HEK293 (cell line): ENCODE results near the gene BTBD9.

Experiments used
- CTCF ChIA-PET: fragments of 350-600 bp; formaldehyde crosslinking; extraction: SDS; loops from one replicate; lab custom pipeline; 2021; ENCODE audit warnings: antibody characterized with exemption; lab: Yijun Ruan, JAX
- POLR2A ChIA-PET: fragments of 300-600 bp; formaldehyde crosslinking; extraction: SDS; loops from one replicate; lab custom pipeline; 2020; ENCODE audit warnings: antibody characterized with exemption, inconsistent platforms; lab: Yijun Ruan, JAX
- H3K27ac ChIP-seq: fragments of 200-500 bp; sonication (Bioruptor generic); 2 replicates; pipeline ENCODE4 v1.5.1; 2014; ENCODE audit warnings: low read depth, low read length, control low read depth, inconsistent platforms; ENCODE audit errors: extremely low read depth
- H3K36me3 ChIP-seq, 2 experiments: fragments of 200-500 bp in 1 of 2; sonication (Bioruptor generic) in 1 of 2; 1 replicate in 1 of 2; 2 replicates in 1 of 2; pipeline ENCODE4 v1.5.1; 2014 to 2017; ENCODE audit warnings: inconsistent platforms in 2 of 2, low read length in 2 of 2; ENCODE audit not compliant: control insufficient read depth in 2 of 2, insufficient read depth in 1 of 2
- H3K4me1 ChIP-seq: fragments of 200-500 bp; sonication (Bioruptor generic); 2 replicates; pipeline ENCODE4 v1.5.1; 2014; ENCODE audit warnings: mild to moderate bottlenecking, low read length, inconsistent platforms; ENCODE audit not compliant: control insufficient read depth, insufficient read depth
- H3K4me3 ChIP-seq: 2 replicates; pipeline ENCODE4 v1.5.1; 2011; ENCODE audit warnings: low read depth, mild to moderate bottlenecking, control low read depth, low read length, moderate library complexity
- H3K9me3 ChIP-seq: fragments of 200-500 bp; sonication (Bioruptor generic); 2 replicates; pipeline ENCODE4 v1.5.1; 2014; ENCODE audit warnings: low read depth, low read length, inconsistent platforms; ENCODE audit not compliant: control insufficient read depth, insufficient read depth
- BCL11A ChIP-seq: fragments of 450-650 bp; formaldehyde crosslinking; IDR thresholded peaks from 2 replicates; pipeline ENCODE4 v1.5.1; 2016; ENCODE audit warnings: low read depth, missing biosample characterization, missing genetic modification characterization
- BCL11B ChIP-seq: fragments of 450-650 bp; formaldehyde crosslinking; IDR thresholded peaks from 2 replicates; pipeline ENCODE4 v1.5.1; 2016; ENCODE audit warnings: low read depth, missing biosample characterization, missing genetic modification characterization
- GLI2 ChIP-seq: fragments of 450-650 bp; formaldehyde crosslinking; IDR thresholded peaks from 2 replicates; pipeline ENCODE4; 2017; ENCODE audit warnings: missing biosample characterization, missing genetic modification characterization, low read depth, borderline replicate concordance
- HOXA7 ChIP-seq: sonication (generic); formaldehyde crosslinking; IDR thresholded peaks from 2 replicates; pipeline ENCODE4 v1.8.1; 2022; ENCODE audit warnings: missing genetic modification reagents, borderline replicate concordance
- KLF1 ChIP-seq: fragments of 450-650 bp; formaldehyde crosslinking; IDR thresholded peaks from 2 replicates; pipeline ENCODE4 v1.5.1; 2016; ENCODE audit warnings: missing biosample characterization, missing genetic modification characterization
- KLF16 ChIP-seq: fragments of 450-650 bp; formaldehyde crosslinking; IDR thresholded peaks from 2 replicates; pipeline ENCODE4 v1.5.1; 2017; ENCODE audit warnings: missing biosample characterization, missing genetic modification characterization
- KLF7 ChIP-seq: fragments of 450-650 bp; formaldehyde crosslinking; IDR thresholded peaks from 2 replicates; pipeline ENCODE4 v1.5.1; 2016; ENCODE audit warnings: missing biosample characterization, missing genetic modification characterization, borderline replicate concordance
- KLF9 ChIP-seq: fragments of 450-650 bp; formaldehyde crosslinking; IDR thresholded peaks from 2 replicates; pipeline ENCODE4 v1.5.1; 2016; ENCODE audit warnings: missing biosample characterization, missing genetic modification characterization, low read depth
- MZF1 ChIP-seq: fragments of 450-650 bp; formaldehyde crosslinking; IDR thresholded peaks from 2 replicates; pipeline ENCODE4 v1.5.1; 2017; ENCODE audit warnings: missing biosample characterization, missing genetic modification characterization, borderline replicate concordance
- SALL2 ChIP-seq: fragments of 450-650 bp; formaldehyde crosslinking; IDR thresholded peaks from 2 replicates; pipeline ENCODE4 v1.5.0; 2017; ENCODE audit warnings: missing biosample characterization, mild to moderate bottlenecking, missing genetic modification characterization, borderline replicate concordance
- SCRT1 ChIP-seq: fragments of 450-650 bp; formaldehyde crosslinking; IDR thresholded peaks from 2 replicates; pipeline ENCODE4 v1.5.1; 2016; ENCODE audit warnings: missing biosample characterization, missing genetic modification characterization, borderline replicate concordance
- SCRT2 ChIP-seq: fragments of 450-650 bp; formaldehyde crosslinking; IDR thresholded peaks from 2 replicates; pipeline ENCODE4 v1.5.1; 2016; ENCODE audit warnings: missing biosample characterization, missing genetic modification characterization
- SP7 ChIP-seq: fragments of 450-650 bp; formaldehyde crosslinking; IDR thresholded peaks from 2 replicates; pipeline ENCODE4 v1.5.1; 2016; ENCODE audit warnings: missing biosample characterization, missing genetic modification characterization
- WT1 ChIP-seq: fragments of 450-650 bp; formaldehyde crosslinking; IDR thresholded peaks from 2 replicates; pipeline ENCODE4 v1.5.1; 2016; ENCODE audit warnings: missing biosample characterization, missing genetic modification characterization
- YY2 ChIP-seq: fragments of 450-650 bp; formaldehyde crosslinking; IDR thresholded peaks from 2 replicates; pipeline ENCODE4 v1.5.1; 2016; ENCODE audit warnings: missing biosample characterization, missing genetic modification characterization
- ZBTB17 ChIP-seq: fragments of 450-650 bp; formaldehyde crosslinking; IDR thresholded peaks from 2 replicates; pipeline ENCODE4 v1.5.1; 2016; ENCODE audit warnings: missing biosample characterization, missing genetic modification characterization
- ZBTB48 ChIP-seq: fragments of 450-650 bp; formaldehyde crosslinking; IDR thresholded peaks from 2 replicates; pipeline ENCODE4 v1.5.1; 2016; ENCODE audit warnings: missing biosample characterization, missing genetic modification characterization
- ZEB2 ChIP-seq: fragments of 450-650 bp; formaldehyde crosslinking; IDR thresholded peaks from 2 replicates; pipeline ENCODE4 v1.5.1; 2016; ENCODE audit warnings: missing biosample characterization, missing genetic modification characterization
- ZFHX2 ChIP-seq: fragments of 450-650 bp; formaldehyde crosslinking; conservative IDR thresholded peaks from 2 replicates; pipeline ENCODE4 v1.5.1; 2016; ENCODE audit warnings: missing biosample characterization, missing genetic modification characterization
- ZFP41 ChIP-seq: fragments of 450-650 bp; formaldehyde crosslinking; IDR thresholded peaks from 2 replicates; pipeline ENCODE4 v1.5.1; 2016; ENCODE audit warnings: missing biosample characterization, missing genetic modification characterization, borderline replicate concordance
- ZIC2 ChIP-seq: fragments of 450-650 bp; formaldehyde crosslinking; IDR thresholded peaks from 2 replicates; pipeline ENCODE4 v1.5.1; 2016; ENCODE audit warnings: missing biosample characterization, missing genetic modification characterization
- ZNF121 ChIP-seq: fragments of 450-650 bp; formaldehyde crosslinking; IDR thresholded peaks from 2 replicates; pipeline ENCODE4 v1.5.1; 2016; ENCODE audit warnings: missing biosample characterization, missing genetic modification characterization
- ZNF169 ChIP-seq: fragments of 450-650 bp; formaldehyde crosslinking; IDR thresholded peaks from 2 replicates; pipeline ENCODE4 v1.5.1; 2016; ENCODE audit warnings: missing biosample characterization, missing genetic modification characterization
- ZNF175 ChIP-seq: fragments of 450-650 bp; formaldehyde crosslinking; IDR thresholded peaks from 2 replicates; pipeline ENCODE4 v1.5.1; 2016; ENCODE audit warnings: missing biosample characterization, missing genetic modification characterization
- ZNF2 ChIP-seq: fragments of 450-650 bp; formaldehyde crosslinking; IDR thresholded peaks from 2 replicates; pipeline ENCODE4 v1.5.1; 2016; ENCODE audit warnings: missing biosample characterization, missing genetic modification characterization
- ZNF223 ChIP-seq: fragments of 450-650 bp; formaldehyde crosslinking; IDR thresholded peaks from 2 replicates; pipeline ENCODE4 v1.5.1; 2016; ENCODE audit warnings: missing biosample characterization, missing genetic modification characterization
- ZNF24 ChIP-seq: fragments of 450-650 bp; formaldehyde crosslinking; IDR thresholded peaks from 2 replicates; pipeline ENCODE4 v1.5.1; 2016; ENCODE audit warnings: missing biosample characterization, missing genetic modification characterization
- ZNF335 ChIP-seq: fragments of 450-650 bp; formaldehyde crosslinking; conservative IDR thresholded peaks from 2 replicates; pipeline ENCODE4 v1.5.1; 2016; ENCODE audit warnings: missing biosample characterization, missing genetic modification characterization
- ZNF394 ChIP-seq: fragments of 450-650 bp; formaldehyde crosslinking; IDR thresholded peaks from 2 replicates; pipeline ENCODE4 v1.5.1; 2016; ENCODE audit warnings: missing biosample characterization, missing genetic modification characterization, mild to moderate bottlenecking, moderate library complexity, borderline replicate concordance
- ZNF501 ChIP-seq: fragments of 450-650 bp; formaldehyde crosslinking; IDR thresholded peaks from 2 replicates; pipeline ENCODE4 v1.5.1; 2016; ENCODE audit warnings: missing biosample characterization, missing genetic modification characterization
- ZNF571 ChIP-seq: fragments of 450-650 bp; formaldehyde crosslinking; IDR thresholded peaks from 2 replicates; pipeline ENCODE4 v1.5.0; 2017; ENCODE audit warnings: missing biosample characterization, missing genetic modification characterization
- ZNF600 ChIP-seq: fragments of 450-650 bp; formaldehyde crosslinking; IDR thresholded peaks from 2 replicates; pipeline ENCODE4 v1.5.1; 2016; ENCODE audit warnings: missing biosample characterization, missing genetic modification characterization

BTBD9 gene

DNA sequence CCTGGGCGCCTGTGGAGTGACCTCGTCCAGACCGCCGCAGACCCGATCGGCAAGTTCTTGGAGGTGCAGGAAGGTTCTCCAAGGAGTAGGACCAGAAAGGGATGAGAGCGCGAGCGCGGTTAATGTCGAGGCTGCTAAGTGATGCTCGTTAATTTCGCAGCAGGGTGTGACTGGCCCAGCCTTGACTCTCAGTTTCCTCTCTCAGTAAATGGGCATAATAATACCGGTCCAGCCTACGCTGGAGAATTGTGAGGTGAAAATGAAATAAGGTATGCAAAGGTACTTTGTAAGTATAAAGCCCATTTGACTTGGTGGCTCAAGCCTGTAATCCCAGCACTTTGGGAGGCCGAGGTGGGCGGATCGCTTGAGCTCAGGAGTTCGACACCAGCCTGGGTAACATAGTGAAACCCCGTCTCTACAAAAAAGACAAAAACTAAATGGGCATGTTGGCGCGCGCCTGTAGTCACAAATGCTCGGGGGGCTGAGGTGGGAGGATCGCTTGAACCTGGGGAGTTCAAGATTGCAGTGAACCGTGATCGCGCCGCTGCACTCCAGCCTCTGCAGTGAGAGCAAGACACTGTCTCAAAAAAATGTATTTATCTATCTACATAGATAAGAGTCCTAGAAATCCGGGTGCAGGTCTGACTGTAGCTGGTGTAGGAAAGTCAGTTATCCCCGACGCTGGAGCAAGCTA is 634 bp upstream of the BTBD9 start:
- TF ChIP-seq ZIC2 (0 out of 2 replicates have a peak, but pooled peaks have one; percentile 17), ZFHX2 (tag by site-specific recombination) (peak; percentile 29; the same call in 1 of the 2 replicates), SCRT1 (tag by site-specific recombination) (0 out of 2 replicates have a peak, but pooled peaks have one; percentile 45), SCRT2 (tag by site-specific recombination) (peak; percentile 68), ZNF501 (peak; percentile 82), ZNF571 (tag by site-specific recombination) (no peak), ZNF223 (no peak), ZNF169 (tag by site-specific recombination) (no peak), WT1 (peak; percentile 4; the same call in 1 of the 2 replicates), ZNF24 (tag by site-specific recombination) (0 out of 2 replicates have a peak, but pooled peaks have one; percentile 50), KLF7 (tag by site-specific recombination) (peak; percentile 56; the same call in 1 of the 2 replicates), MZF1 (no peak), ZBTB48 (no peak), HOXA7 (CRISPR knock-in tag) (0 out of 2 replicates have a peak, but pooled peaks have one; percentile 5), BCL11A (tag by site-specific recombination) (peak; percentile 59; the same call in 1 of the 2 replicates), KLF16 (tag by site-specific recombination) (no peak), YY2 (tag by site-specific recombination) (no peak), ZFP41 (no peak), GLI2 (tag by site-specific recombination) (no peak), ZNF600 (tag by site-specific recombination) (peak; percentile 79; the same call in 1 of the 2 replicates), ZNF335 (peak; percentile 58), ZEB2 (peak; percentile 60), BCL11B (tag by site-specific recombination) (peak; percentile 69; the same call in 1 of the 2 replicates), ZNF121 (tag by site-specific recombination) (peak; percentile 59), KLF9 (tag by site-specific recombination) (no peak), ZBTB17 (peak; percentile 43), SP7 (tag by site-specific recombination) (peak; percentile 48; the same call in 1 of the 2 replicates), ZNF394 (tag by site-specific recombination) (no peak), ZNF175 (tag by site-specific recombination) (no peak), KLF1 (tag by site-specific recombination) (peak; percentile 31; the same call in 1 of the 2 replicates), ZNF2 (tag by site-specific recombination) (0 out of 2 replicates have a peak, but pooled peaks have one; percentile 39), SALL2 (tag by site-specific recombination) (no peak)
- ChIA-PET POLR2A (interaction anchor here (0.5 kb wide), 1 partner anchor 131 kb away, joined by 3 read pairs; no protein-coding TSS in a partner anchor), CTCF (interaction anchor here (0.5 kb wide), 1 partner anchor 49 kb away, joined by 3 read pairs; no protein-coding TSS in a partner anchor)
- Histone ChIP-seq H3K27ac (peak overlapping the region; percentile 77), H3K36me3 (no peaks in the 10 kb centered on the region), H3K4me1 (0 out of 2 replicates have a peak, but pooled peaks cover 5% of the 10 kb centered on the region), H3K9me3 (no peaks in the 10 kb centered on the region), H3K4me3 (peak overlapping the region; percentile 96)
